Uterus (tissue), 4 donors: Measurements from ENCODE around the gene DTX2. TPM values are rescaled to one million over a fixed set of nuclear protein-coding genes. Genes with fewer than 3 reads are reported as not detected.
A peak's percentile ranks its signal among the peaks of the same experiment; 100 is the strongest.
"Not testable (repeated sequence)": the region's sequence is repeated elsewhere in the genome, so short reads cannot be mapped to it uniquely, and the experiment has no call there.

Source experiments
- DNase-seq, 2 donors: peaks; one replicate each; pipeline ENCODE4 v3.0.0-alpha.2; 2019 to 2020
- H3K27ac ChIP-seq, 2 donors: fragments of 200-600 bp; sonication (generic); 1 replicate in 1 of 2; 2 replicates in 1 of 2; pipeline ENCODE4 v1.5.1; 2016 to 2018
- H3K27me3 ChIP-seq, 2 donors: fragments of 200-600 bp; sonication (generic); one replicate each; pipeline ENCODE4 v1.5.1; 2018 to 2019; ENCODE audit warnings: control low read depth in 1 of 2
- H3K36me3 ChIP-seq, 2 donors: fragments of 200-600 bp; sonication (generic); one replicate each; pipeline ENCODE4 v1.5.1; 2019; ENCODE audit warnings: control low read depth in 1 of 2
- H3K4me1 ChIP-seq, 2 donors: fragments of 200-600 bp; sonication (generic); one replicate each; pipeline ENCODE4 v1.5.1; 2018 to 2019; ENCODE audit warnings: control low read depth in 1 of 2
- H3K4me3 ChIP-seq, 2 donors: fragments of 200-600 bp; sonication (generic); 1 replicate in 1 of 2; 2 replicates in 1 of 2; pipeline ENCODE4 v1.5.1; 2018 to 2019; ENCODE audit warnings: mild to moderate bottlenecking in 1 of 2
- H3K9me3 ChIP-seq, 2 donors: fragments of 200-600 bp; sonication (generic); one replicate each; pipeline ENCODE4 v1.5.1; 2019; ENCODE audit warnings: control low read depth in 1 of 2
- POLR2A ChIP-seq, 2 donors: fragments of 450-650 bp; IDR thresholded peaks; one replicate each; pipeline ENCODE4 v1.6.1; 2016; ENCODE audit warnings: antibody characterized with exemption in 2 of 2, mild to moderate bottlenecking in 1 of 2, moderate library complexity in 1 of 2
- intact Hi-C: fragments of 100-400 bp; cut with DNase I; formaldehyde crosslinking; loops from one replicate; pipeline ENCODE4 v1.15.1; 2023; ENCODE audit warnings: low total_unique reads
- total RNA-seq, 4 donors: library from RNA; depleted of rRNA in 3 of 4; stranded (reverse); fragments of >200 nt in 3 of 4; gene quantifications; one replicate each; pipeline versions ENCODE4 v1.1.0 to v1.2.4, GENCODE V29; 2014 to 2023
- TF ChIP-seq, protein P1 (sequence below), 4 experiments: fragments of 200-600 bp in 2 of 4; fragments of 450-650 bp in 2 of 4; sonication (generic) in 2 of 4; IDR thresholded peaks; one replicate each; pipeline ENCODE4 v1.5.1; 2016 to 2019; ENCODE audit warnings: antibody characterized with exemption in 4 of 4, mild to moderate bottlenecking in 2 of 4, moderate library complexity in 1 of 4
- donor health status: DM: yes; HTN: yes; CAD: no.

Gene DTX2
- 10 to 100 TPM in 3 of 4 donors, 1 to 10 TPM in 1; 6.9 to 41.5 (median 25.5) TPM for total RNA-seq

DNA sequence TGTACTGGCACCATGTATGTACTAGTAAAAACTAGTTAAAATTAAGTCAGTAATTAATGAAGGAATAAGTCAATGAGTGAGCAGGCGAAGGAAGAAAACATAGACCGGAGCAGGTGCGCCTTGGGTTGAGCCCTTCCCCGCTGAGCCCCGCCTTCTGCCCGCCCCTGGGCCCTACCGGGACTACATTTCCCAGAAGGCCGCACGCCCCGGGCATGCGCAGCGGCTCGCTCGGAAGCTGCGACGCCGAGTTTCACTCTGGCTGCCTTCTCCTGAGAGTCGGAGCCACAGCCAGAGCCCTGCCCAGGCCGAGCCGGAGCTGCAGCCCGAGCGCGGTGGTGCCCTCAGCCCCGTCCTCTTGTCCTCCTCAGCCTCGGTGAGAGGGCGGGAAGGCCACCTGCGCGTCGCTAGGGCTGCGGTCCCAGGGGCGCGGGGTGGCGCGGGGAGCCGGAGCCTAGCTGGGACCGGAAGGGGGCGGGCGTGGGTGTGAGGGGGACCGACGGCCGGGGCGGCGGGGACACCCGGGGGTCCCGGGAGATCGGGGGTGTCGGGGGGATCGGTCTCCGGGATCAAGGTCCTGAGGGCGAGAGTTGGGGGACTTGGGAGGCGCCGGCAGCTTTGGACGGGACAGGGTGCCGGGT lies at the start of gene DTX2:
TSS of gene DTX2 (plus strand) at position 246 of the 638 bp plus-strand sequence. CDS start 18,801 bp downstream, outside the sequence.
- H3K36me3 ChIP-seq, H3K4me1 ChIP-seq, H3K9me3 ChIP-seq, H3K27me3 ChIP-seq, intact Hi-C loops: not testable (repeated sequence)
- Histone ChIP-seq H3K4me3 (peak within 1 kb of the TSS; percentile 50 to 67), H3K27ac (peak within 1 kb of the TSS; percentile 75 to 82)
- TF ChIP-seq, protein P1, sequence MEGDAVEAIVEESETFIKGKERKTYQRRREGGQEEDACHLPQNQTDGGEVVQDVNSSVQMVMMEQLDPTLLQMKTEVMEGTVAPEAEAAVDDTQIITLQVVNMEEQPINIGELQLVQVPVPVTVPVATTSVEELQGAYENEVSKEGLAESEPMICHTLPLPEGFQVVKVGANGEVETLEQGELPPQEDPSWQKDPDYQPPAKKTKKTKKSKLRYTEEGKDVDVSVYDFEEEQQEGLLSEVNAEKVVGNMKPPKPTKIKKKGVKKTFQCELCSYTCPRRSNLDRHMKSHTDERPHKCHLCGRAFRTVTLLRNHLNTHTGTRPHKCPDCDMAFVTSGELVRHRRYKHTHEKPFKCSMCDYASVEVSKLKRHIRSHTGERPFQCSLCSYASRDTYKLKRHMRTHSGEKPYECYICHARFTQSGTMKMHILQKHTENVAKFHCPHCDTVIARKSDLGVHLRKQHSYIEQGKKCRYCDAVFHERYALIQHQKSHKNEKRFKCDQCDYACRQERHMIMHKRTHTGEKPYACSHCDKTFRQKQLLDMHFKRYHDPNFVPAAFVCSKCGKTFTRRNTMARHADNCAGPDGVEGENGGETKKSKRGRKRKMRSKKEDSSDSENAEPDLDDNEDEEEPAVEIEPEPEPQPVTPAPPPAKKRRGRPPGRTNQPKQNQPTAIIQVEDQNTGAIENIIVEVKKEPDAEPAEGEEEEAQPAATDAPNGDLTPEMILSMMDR (IDR thresholded peaks at IDR 0.05): peak in 1 of 4 experiments; percentile 21
- DNase-seq: peak in 1 of 2 donors; percentile 51

DNA sequence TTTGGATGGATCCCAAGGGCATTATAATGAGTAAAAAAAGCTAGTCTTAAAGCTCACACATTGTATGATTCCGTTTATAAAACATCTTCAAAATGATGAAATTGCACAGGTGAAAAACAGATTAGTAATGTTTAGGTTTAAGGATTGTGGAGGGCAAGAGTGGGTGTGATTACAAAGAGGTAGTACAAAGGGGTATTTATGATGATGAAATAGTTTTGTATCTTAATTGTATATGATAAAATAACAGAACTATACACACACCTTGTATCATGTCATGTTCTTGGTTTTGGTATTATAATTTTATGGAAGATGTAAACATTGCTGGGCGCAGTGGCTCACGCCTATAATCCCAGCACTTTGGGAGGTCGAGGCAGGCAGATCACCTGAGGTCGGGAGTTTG lies 49.3 kb upstream of the DTX2 start:
- H3K9me3 ChIP-seq: no peaks in the 10 kb centered on the region
- H3K27ac ChIP-seq: no peak overlapping the region
- DNase-seq: no peak
- H3K36me3 ChIP-seq: no peaks in the 10 kb centered on the region
- H3K4me3 ChIP-seq: no peak overlapping the region
- TF ChIP-seq, protein P1 (IDR thresholded peaks at IDR 0.05): no peak
- TF ChIP-seq POLR2A (IDR thresholded peaks at IDR 0.05): no peak
- no peaks in the 10 kb centered on the region for H3K27me3 ChIP-seq
- intact Hi-C loops: no loop called here
- H3K4me1 ChIP-seq: no peaks in the 10 kb centered on the region

DNA sequence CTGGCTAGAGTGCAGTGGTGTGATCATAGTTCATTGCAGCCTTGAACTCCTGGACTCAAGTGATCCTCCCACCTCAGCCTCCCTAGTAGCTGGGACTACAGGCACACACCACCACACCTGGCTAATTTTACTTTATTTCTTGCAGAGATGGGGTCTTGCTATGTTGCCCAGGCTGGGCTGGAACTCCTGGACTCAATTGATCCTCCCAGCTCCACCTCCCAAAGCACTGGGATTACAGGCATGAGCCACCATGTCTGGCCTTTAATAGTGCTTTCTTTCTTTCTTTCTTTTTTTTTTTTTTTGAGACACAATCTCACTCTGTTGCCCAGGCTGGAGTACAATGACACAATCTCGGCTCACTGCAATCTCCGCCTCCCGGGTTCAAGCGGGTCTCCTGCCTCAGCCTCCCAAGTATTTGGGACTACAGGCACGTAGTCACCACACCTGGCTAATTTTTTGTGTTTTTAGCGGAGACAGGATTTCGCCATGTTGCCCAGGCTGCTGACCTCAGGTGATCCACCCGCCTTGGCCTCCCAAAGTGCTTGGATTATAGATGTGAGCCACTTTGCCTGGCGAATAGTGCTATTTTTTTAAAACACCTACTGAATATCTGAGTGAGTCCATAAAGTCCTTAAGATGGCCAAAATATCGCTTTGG lies 43.7 kb upstream of the DTX2 start:
- H3K36me3 ChIP-seq, H3K4me3 ChIP-seq, H3K4me1 ChIP-seq, H3K27me3 ChIP-seq, H3K27ac ChIP-seq, DNase-seq, H3K9me3 ChIP-seq, intact Hi-C loops: not testable (repeated sequence)

DNA sequence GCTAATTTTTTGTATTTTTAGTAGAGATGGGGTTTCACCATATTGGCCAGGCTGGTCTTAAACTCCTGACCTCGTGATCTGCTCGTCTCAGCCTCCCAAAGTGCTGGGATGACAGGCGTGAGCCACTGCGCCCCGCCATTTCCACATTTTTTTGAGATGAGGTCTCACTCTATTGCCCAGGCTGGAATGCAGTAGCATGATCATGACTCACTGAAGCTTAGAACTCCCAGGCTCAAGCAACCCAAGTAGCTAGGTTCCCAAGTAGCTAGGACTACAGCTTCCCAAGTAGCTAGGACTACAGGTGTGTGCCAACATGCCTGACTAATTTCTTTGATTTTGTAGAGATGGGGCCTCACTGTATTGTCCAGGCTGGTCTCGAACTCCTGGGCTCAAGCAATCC lies 40.4 kb upstream of the DTX2 start:
- intact Hi-C loops: not testable (repeated sequence)

DNA sequence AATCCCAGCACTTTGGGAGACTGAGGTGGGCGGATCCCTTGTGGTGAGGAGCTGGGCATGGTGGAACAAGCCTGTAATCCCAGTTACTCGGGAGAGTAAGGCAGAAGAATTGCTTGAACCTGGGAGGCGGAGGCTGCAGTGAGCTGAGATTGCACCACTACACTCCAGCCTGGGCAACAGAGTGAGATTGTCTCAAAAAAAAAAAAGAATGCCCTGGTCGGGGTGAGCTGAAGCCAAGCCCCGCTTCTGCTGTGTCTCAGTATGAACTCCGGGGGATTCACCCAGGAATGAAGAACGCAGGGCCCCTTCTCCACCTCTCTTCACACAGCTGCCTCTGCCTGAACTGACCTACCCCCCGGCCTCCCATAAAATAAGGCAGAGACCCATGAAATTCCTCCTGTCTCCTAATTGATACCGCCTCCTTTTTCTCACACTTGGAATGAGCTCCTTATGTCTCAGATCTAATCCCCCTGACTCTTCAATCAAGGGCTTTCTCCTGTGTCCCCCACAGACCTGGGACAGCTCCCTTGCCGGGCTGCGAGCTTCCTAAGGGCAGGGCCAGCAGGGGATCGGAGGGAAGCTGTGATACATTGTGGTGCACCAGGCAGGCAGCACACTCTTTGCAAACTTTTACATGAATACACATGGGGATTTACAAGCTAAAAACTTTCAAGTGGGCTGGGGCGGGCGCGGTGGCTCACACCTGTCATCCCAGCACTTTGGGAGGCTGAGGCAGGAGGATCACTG lies 37.7 kb upstream of the DTX2 start:
- TF ChIP-seq, protein P1 (IDR thresholded peaks at IDR 0.05): no peak
- no peak for TF ChIP-seq POLR2A (IDR thresholded peaks at IDR 0.05)
- no peak overlapping the region for H3K27ac ChIP-seq
- no peaks in the 10 kb centered on the region for H3K27me3 ChIP-seq
- intact Hi-C loops: no loop called here
- no peak overlapping the region for H3K4me3 ChIP-seq
- no peaks in the 10 kb centered on the region for H3K4me1 ChIP-seq
- H3K36me3 ChIP-seq: no peaks in the 10 kb centered on the region
- H3K9me3 ChIP-seq: no peaks in the 10 kb centered on the region
- DNase-seq: no peak

More for the DNA sequence above, 40.4 kb upstream of the DTX2 start:
- not testable (repeated sequence) for H3K27me3 ChIP-seq, H3K36me3 ChIP-seq, H3K4me1 ChIP-seq, H3K9me3 ChIP-seq, H3K4me3 ChIP-seq, DNase-seq, H3K27ac ChIP-seq
